PC-9 (cell line): ENCODE results near the gene RFX2. TPM values are rescaled to one million over a fixed set of nuclear protein-coding genes. Genes with fewer than 3 reads are reported as not detected.

Experiments
- BruUV-seq: library from RNA; stranded (reverse); fragments of 400-500 nt; replicated peaks from 2 replicates; lab custom pipeline; 2021; lab: Mats Ljungman, UMichigan
- CTCF ChIA-PET: fragments of 300-600 bp; sonication (Branson Sonifier 250); formaldehyde crosslinking; loops from one replicate; lab custom pipeline; 2022; ENCODE audit warnings: antibody characterized with exemption; lab: Charles Lee
- POLR2A ChIA-PET: fragments of 300-600 bp; sonication (Branson Sonifier 250); formaldehyde crosslinking; loops from one replicate; lab custom pipeline; 2022; ENCODE audit warnings: antibody characterized with exemption; ENCODE audit not compliant: unreplicated experiment; lab: Charles Lee
- DNase-seq, 2 experiments: peaks; one replicate each; pipeline versions ENCODE4 v3.0.0 to v3.0.0-alpha.2; 2015 to 2022; ENCODE audit warnings: mixed read lengths in 1 of 2
- H2AFZ ChIP-seq: fragments of 200-600 bp; sonication (generic); 2 replicates; pipeline ENCODE4 v1.8.1; 2017; ENCODE audit warnings: antibody characterized with exemption
- H3F3A ChIP-seq: fragments of 200-600 bp; sonication (generic); 2 replicates; pipeline ENCODE4 v1.8.1; 2017; ENCODE audit warnings: antibody characterized with exemption, mild to moderate bottlenecking, low read depth; ENCODE audit not compliant: insufficient read depth
- H3K27ac ChIP-seq: fragments of 200-600 bp; sonication (generic); 2 replicates; pipeline ENCODE4 v1.6.1; 2016; ENCODE audit warnings: mixed run types
- H3K27me3 ChIP-seq: fragments of 200-600 bp; sonication (generic); 2 replicates; pipeline ENCODE4 v1.6.1; 2016; ENCODE audit warnings: low read depth, mixed run types; ENCODE audit not compliant: insufficient read depth
- H3K36me3 ChIP-seq: fragments of 200-600 bp; sonication (generic); 2 replicates; pipeline ENCODE4 v1.6.1; 2016; ENCODE audit warnings: low read depth, mixed run types
- H3K4me1 ChIP-seq: fragments of 200-600 bp; sonication (generic); replicated peaks from 2 replicates; pipeline ENCODE4 v1.6.1; 2016; ENCODE audit warnings: mixed run types; ENCODE audit not compliant: insufficient read depth
- H3K4me2 ChIP-seq: fragments of 200-600 bp; sonication (generic); 2 replicates; pipeline ENCODE4 v1.6.1; 2017; ENCODE audit warnings: mixed run types
- H3K4me3 ChIP-seq: fragments of 200-600 bp; sonication (generic); 2 replicates; pipeline ENCODE4 v1.6.1; 2016; ENCODE audit warnings: mixed run types
- H3K79me2 ChIP-seq: fragments of 200-600 bp; sonication (generic); 2 replicates; pipeline ENCODE4 v1.6.1; 2017; ENCODE audit warnings: low read depth, mixed run types
- H3K9me2 ChIP-seq: fragments of 200-600 bp; sonication (generic); 2 replicates; pipeline ENCODE4 v1.8.1; 2017; ENCODE audit warnings: mild to moderate bottlenecking; ENCODE audit not compliant: insufficient read depth
- H3K9me3 ChIP-seq: fragments of 200-600 bp; sonication (generic); 2 replicates; pipeline ENCODE4 v1.8.1; 2016; ENCODE audit warnings: low read depth; ENCODE audit not compliant: insufficient read depth
- H4K20me1 ChIP-seq: fragments of 200-600 bp; sonication (generic); 2 replicates; pipeline ENCODE4 v1.8.1; 2017; ENCODE audit not compliant: insufficient read depth
- CTCF ChIP-seq: fragments of 200-600 bp; sonication (generic); conservative IDR thresholded peaks from 2 replicates; pipeline ENCODE4 v1.6.1; 2017; ENCODE audit warnings: mixed run types, antibody characterized with exemption, mild to moderate bottlenecking, moderate library complexity
- EZH2 ChIP-seq: fragments of 200-600 bp; sonication (generic); IDR thresholded peaks from 2 replicates; pipeline ENCODE4 v1.8.0; 2017; ENCODE audit warnings: antibody characterized with exemption, low read depth
- intact Hi-C: fragments of 100-400 bp; cut with micrococcal nuclease; formaldehyde crosslinking; loops from one replicate; pipeline ENCODE4 v1.10.0; 2022; ENCODE audit not compliant: unreplicated experiment
- total RNA-seq: library from RNA; stranded (reverse); gene quantifications from 2 replicates; pipeline ENCODE4 v1.2.3, GENCODE V29; 2021

Gene RFX2
- total RNA-seq, 1 experiment from 2014 or later, result 11.6 TPM

- Histone ChIP-seq H3K4me1 (peaks cover 13% of the 10 kb centered on the region), H3K9me3 (no peaks in the 10 kb centered on the region), H3K79me2 (no peaks in the 10 kb centered on the region), H3K4me2 (no peak overlapping the region), H2AFZ (no peak overlapping the region), H3K4me3 (no peak overlapping the region), H3K27me3 (no peaks in the 10 kb centered on the region), H3K36me3 (no peaks in the 10 kb centered on the region), H3F3A (no peaks in the 10 kb centered on the region), H3K27ac (no peak overlapping the region), H3K9me2 (no peaks in the 10 kb centered on the region), H4K20me1 (no peaks in the 10 kb centered on the region)
- POLR2A ChIA-PET, result interaction anchor here (0.5 to 0.7 kb wide), 2 partner anchors 9 to 461 kb away, joined by 4 to 22 read pairs; no protein-coding TSS in a partner anchor
- BruUV-seq, result no TSS peak
- no peak for TF ChIP-seq EZH2
- no peak for TF ChIP-seq CTCF
- intact Hi-C loops, result no loop called here
- DNase-seq, result no peak
- CTCF ChIA-PET, result interaction anchor here (0.6 kb wide), 1 partner anchor 474 kb away, joined by 3 read pairs; no protein-coding TSS in a partner anchor
These were observed 32.2 kb downstream of the RFX2 start for GRCh38 chr19:6078068-6078467.

GRCh38 chr19:6076675-6077463 is 33.4 kb downstream of the RFX2 start:
- Histone ChIP-seq H2AFZ (no peak overlapping the region), H3K36me3 (no peaks in the 10 kb centered on the region), H3K27me3 (no peaks in the 10 kb centered on the region), H3K9me3 (no peaks in the 10 kb centered on the region), H3F3A (no peaks in the 10 kb centered on the region), H4K20me1 (no peaks in the 10 kb centered on the region), H3K79me2 (no peaks in the 10 kb centered on the region), H3K9me2 (no peaks in the 10 kb centered on the region), H3K4me3 (no peak overlapping the region), H3K4me2 (peak overlapping the region; percentile 40; the same call in 1 of the 2 replicates), H3K4me1 (peaks cover 13% of the 10 kb centered on the region), H3K27ac (peak overlapping the region; percentile 61)
- CTCF ChIA-PET, result no interaction called here
- intact Hi-C loops, result loop anchor here (1.0 kb wide), 1 partner anchor 11 kb away; no protein-coding TSS in a partner anchor
- POLR2A ChIA-PET, result interaction anchor here (0.6 to 1.3 kb wide), 7 partner anchors 11 to 444 kb away, joined by 3 to 7 read pairs (median 3); no protein-coding TSS in a partner anchor
- DNase-seq, result peak in 1 of 2 experiments; percentile 80
- BruUV-seq, result TSS peak; percentile 99
- TF ChIP-seq CTCF, result no peak
- TF ChIP-seq EZH2, result no peak

- intact Hi-C loops, result loop anchor here (1.0 kb wide), 1 partner anchor 10 kb away; no protein-coding TSS in a partner anchor
- no peak for DNase-seq
- H4K20me1 ChIP-seq, result no peaks in the 10 kb centered on the region
- peak overlapping the region; percentile 40; the same call in 1 of the 2 replicates for H3K4me2 ChIP-seq
- H2AFZ ChIP-seq, result no peak overlapping the region
- BruUV-seq, result no TSS peak
- H3K4me1 ChIP-seq, result peaks cover 13% of the 10 kb centered on the region
- H3K9me3 ChIP-seq, result no peaks in the 10 kb centered on the region
- no peak overlapping the region for H3K4me3 ChIP-seq
- no peaks in the 10 kb centered on the region for H3F3A ChIP-seq
- TF ChIP-seq CTCF, result no peak
- TF ChIP-seq EZH2, result no peak
- CTCF ChIA-PET, result no interaction called here
- no peaks in the 10 kb centered on the region for H3K79me2 ChIP-seq
- H3K27me3 ChIP-seq, result no peaks in the 10 kb centered on the region
- peak overlapping the region; percentile 61 for H3K27ac ChIP-seq
- no peaks in the 10 kb centered on the region for H3K36me3 ChIP-seq
- POLR2A ChIA-PET, result interaction anchor here (0.6 to 1.3 kb wide), 6 partner anchors 12 to 443 kb away, joined by 3 to 7 read pairs (median 4); no protein-coding TSS in a partner anchor
- no peaks in the 10 kb centered on the region for H3K9me2 ChIP-seq
These were observed 34.0 kb downstream of the RFX2 start for GRCh38 chr19:6076291-6076665.
